Peyer's patch (tissue), 4 donors: Measurements from ENCODE around the gene POLE2. TPM values are rescaled to one million over a fixed set of nuclear protein-coding genes. Genes with fewer than 3 reads are reported as not detected.
A peak's percentile ranks its signal among the peaks of the same experiment; 100 is the strongest.

ENCODE experiments used
- DNase-seq, 3 donors: peaks; one replicate each; pipeline ENCODE4 v3.0.0-alpha.2; 2017 to 2019
- H3K27ac ChIP-seq, 4 donors: fragments of 200-600 bp; sonication (generic); one replicate each; pipeline ENCODE4 v1.5.1; 2016 to 2019
- H3K27me3 ChIP-seq, 2 donors: fragments of 200-600 bp; sonication (generic); one replicate each; pipeline ENCODE4 v1.5.1; 2019
- H3K36me3 ChIP-seq, 3 donors: fragments of 200-600 bp; sonication (generic); one replicate each; pipeline ENCODE4 v1.5.1; 2016 to 2019
- H3K4me1 ChIP-seq, 4 donors: fragments of 200-600 bp; sonication (generic); one replicate each; pipeline ENCODE4 v1.5.1; 2016 to 2019
- H3K4me3 ChIP-seq, 4 donors: fragments of 200-600 bp; sonication (generic); 1 replicate in 3 of 4; 2 replicates in 1 of 4; pipeline ENCODE4 v1.5.1; 2016 to 2019; ENCODE audit warnings: mild to moderate bottlenecking in 1 of 4
- H3K9me3 ChIP-seq, 4 donors: fragments of 200-600 bp; sonication (generic); one replicate each; pipeline ENCODE4 v1.5.1; 2016 to 2019; ENCODE audit warnings: mild to moderate bottlenecking in 1 of 4
- CTCF ChIP-seq, 6 experiments: fragments of 450-650 bp in 4 of 6; fragments of 200-600 bp in 2 of 6; sonication (generic) in 1 of 6; IDR thresholded peaks; one replicate each; pipeline ENCODE4 v1.5.1; 2017 to 2019; ENCODE audit warnings: antibody characterized with exemption in 6 of 6, mild to moderate bottlenecking in 3 of 6, moderate library complexity in 1 of 6
- POLR2A ChIP-seq, 2 donors: fragments of 450-650 bp; IDR thresholded peaks; one replicate each; pipeline ENCODE4 v1.5.1; 2017; ENCODE audit warnings: antibody characterized with exemption in 2 of 2, mild to moderate bottlenecking in 2 of 2, moderate library complexity in 2 of 2
- total RNA-seq, 4 donors: library from RNA; depleted of rRNA; stranded (reverse); fragments of >200 nt; gene quantifications; one replicate each; pipeline ENCODE4 v1.1.0, GENCODE V29; 2016

POLE2 gene
- total RNA-seq, 4 donors from 2014 or later, result 2.5 to 10.7 (median 6.0) TPM

GRCh38 chr14:49692193-49692757 lies 4.3 kb upstream of the POLE2 start:
- peak overlapping the region; percentile 85 to 95 (median 92) for H3K27ac ChIP-seq
- H3K27me3 ChIP-seq, result no peaks in the 10 kb centered on the region
- no peak for DNase-seq
- H3K9me3 ChIP-seq, result no peaks in the 10 kb centered on the region
- H3K36me3 ChIP-seq, result no peaks in the 10 kb centered on the region
- TF ChIP-seq POLR2A (IDR thresholded peaks at IDR 0.05), result no peak
- TF ChIP-seq CTCF (IDR thresholded peaks at IDR 0.05), result no peak
- peak overlapping the region; percentile 62 to 76 (median 74) for H3K4me3 ChIP-seq
- H3K4me1 ChIP-seq, result peaks cover 0 to 10% (median 0%) of the 10 kb centered on the region in 4 donors

- DNase-seq, result no peak
- H3K4me3 ChIP-seq, result no peak overlapping the region
- H3K4me1 ChIP-seq, result peaks cover 0 to 12% (median 0%) of the 10 kb centered on the region in 4 donors
- TF ChIP-seq POLR2A (IDR thresholded peaks at IDR 0.05) (no peak), CTCF (IDR thresholded peaks at IDR 0.05) (no peak)
- no peak overlapping the region for H3K27ac ChIP-seq
- no peaks in the 10 kb centered on the region for H3K9me3 ChIP-seq
- no peaks in the 10 kb centered on the region for H3K27me3 ChIP-seq
- no peaks in the 10 kb centered on the region for H3K36me3 ChIP-seq
These were observed 3.0 kb upstream of the POLE2 start for GRCh38 chr14:49691031-49691430.

- Histone ChIP-seq H3K4me3 (peak overlapping the region in 3 of 4 donors; percentile 64 to 72 (median 66)), H3K4me1 (peaks cover 0 to 12% (median 0%) of the 10 kb centered on the region in 4 donors), H3K9me3 (no peaks in the 10 kb centered on the region), H3K36me3 (no peaks in the 10 kb centered on the region), H3K27me3 (no peaks in the 10 kb centered on the region), H3K27ac (peak overlapping the region; percentile 50 to 74 (median 72))
- no peak for TF ChIP-seq POLR2A (IDR thresholded peaks at IDR 0.05)
- DNase-seq, result no peak
These were observed 652 bp upstream of the POLE2 start for GRCh38 chr14:49688701-49689030.

GRCh38 chr14:49686425-49686824 lies 1.6 kb downstream of the POLE2 start:
- Histone ChIP-seq H3K27ac (no peak overlapping the region), H3K27me3 (no peaks in the 10 kb centered on the region), H3K4me1 (peaks cover 0 to 4% (median 0%) of the 10 kb centered on the region in 4 donors), H3K36me3 (no peaks in the 10 kb centered on the region), H3K9me3 (no peaks in the 10 kb centered on the region), H3K4me3 (no peak overlapping the region)
- DNase-seq, result no peak
- no peak for TF ChIP-seq POLR2A (IDR thresholded peaks at IDR 0.05)
- no peak for TF ChIP-seq CTCF (IDR thresholded peaks at IDR 0.05)

- no peak for DNase-seq
- Histone ChIP-seq H3K27ac (no peak overlapping the region), H3K4me1 (no peaks in the 10 kb centered on the region), H3K36me3 (no peaks in the 10 kb centered on the region), H3K9me3 (no peaks in the 10 kb centered on the region), H3K27me3 (no peaks in the 10 kb centered on the region), H3K4me3 (no peak overlapping the region)
- TF ChIP-seq POLR2A (IDR thresholded peaks at IDR 0.05) (no peak), CTCF (IDR thresholded peaks at IDR 0.05) (no peak)
These were observed 8.7 kb downstream of the POLE2 start for GRCh38 chr14:49679271-49679670.

GRCh38 chr14:49677643-49678042 lies 10.4 kb downstream of the POLE2 start:
- Histone ChIP-seq H3K27ac (no peak overlapping the region), H3K27me3 (no peaks in the 10 kb centered on the region), H3K4me1 (no peaks in the 10 kb centered on the region), H3K9me3 (no peaks in the 10 kb centered on the region), H3K4me3 (no peak overlapping the region), H3K36me3 (no peaks in the 10 kb centered on the region)
- DNase-seq, result no peak
- TF ChIP-seq CTCF (IDR thresholded peaks at IDR 0.05), result no peak
- TF ChIP-seq POLR2A (IDR thresholded peaks at IDR 0.05), result no peak
